Osteocyte (in vitro differentiated cells): ENCODE measurements around the gene KIZ. TPM values are rescaled to one million over a fixed set of nuclear protein-coding genes. Genes with fewer than 3 reads are reported as not detected.
"Not testable (repeated sequence)": the region's sequence is repeated elsewhere in the genome, so short reads cannot be mapped to it uniquely, and the experiment has no call there.

ENCODE experiments used
- DNase-seq: peaks from one replicate; pipeline ENCODE4 v3.0.0; 2021; ENCODE audit warnings: mixed read lengths; ENCODE audit not compliant: unreplicated experiment; ENCODE audit errors: extremely low spot score
- H3K27ac Mint-ChIP-seq: one replicate; pipeline ENCODE4 v1.8.0; 2021; ENCODE audit warnings: mild to moderate bottlenecking, mixed read lengths; ENCODE audit not compliant: unreplicated experiment
- H3K27me3 Mint-ChIP-seq: one replicate; pipeline ENCODE4 v1.8.0; 2021; ENCODE audit warnings: mixed read lengths; ENCODE audit not compliant: unreplicated experiment
- H3K36me3 Mint-ChIP-seq: one replicate; pipeline ENCODE4 v1.8.0; 2021; ENCODE audit warnings: mixed read lengths; ENCODE audit not compliant: unreplicated experiment
- H3K4me1 Mint-ChIP-seq: one replicate; pipeline ENCODE4 v1.8.0; 2021; ENCODE audit warnings: mixed read lengths; ENCODE audit not compliant: unreplicated experiment
- H3K4me3 Mint-ChIP-seq: one replicate; pipeline ENCODE4 v1.8.0; 2021; ENCODE audit warnings: mild to moderate bottlenecking, moderate library complexity, mixed read lengths; ENCODE audit not compliant: unreplicated experiment
- H3K9me3 Mint-ChIP-seq: one replicate; pipeline ENCODE4 v1.8.0; 2021; ENCODE audit warnings: mixed read lengths; ENCODE audit not compliant: unreplicated experiment
- CTCF ChIP-seq: fragments of 200-600 bp; sonication (generic); IDR thresholded peaks from 2 replicates; pipeline ENCODE4 v1.5.0; 2021; ENCODE audit warnings: antibody characterized with exemption, mild to moderate bottlenecking, moderate library complexity
- total RNA-seq: library from RNA; stranded (reverse); gene quantifications from 2 replicates; pipeline ENCODE4 v1.2.1, GENCODE V29; 2021

Gene KIZ
- total RNA-seq, 1 donor from 2014 or later = 21.2 TPM

GRCh38 chr20:21241406-21241805 lies 115.5 kb downstream of the KIZ start:
- TF ChIP-seq CTCF = no peak
- Mint-ChIP-seq H3K27me3 (no peaks in the 10 kb centered on the region), H3K36me3 (peaks cover 10% of the 10 kb centered on the region), H3K27ac (no peak overlapping the region), H3K4me3 (no peak overlapping the region), H3K9me3 (no peaks in the 10 kb centered on the region), H3K4me1 (no peaks in the 10 kb centered on the region)
- DNase-seq = no peak

GRCh38 chr20:21243811-21244210 lies 117.9 kb downstream of the KIZ start:
- Mint-ChIP-seq H3K36me3 (peaks cover 10% of the 10 kb centered on the region), H3K4me1 (no peaks in the 10 kb centered on the region), H3K4me3 (no peak overlapping the region), H3K27ac (no peak overlapping the region), H3K27me3 (no peaks in the 10 kb centered on the region), H3K9me3 (no peaks in the 10 kb centered on the region)
- no peak for TF ChIP-seq CTCF
- no peak for DNase-seq

- no peak for TF ChIP-seq CTCF
- no peaks in the 10 kb centered on the region for H3K4me1 Mint-ChIP-seq
- H3K36me3 Mint-ChIP-seq = peaks cover 10% of the 10 kb centered on the region
- H3K27ac Mint-ChIP-seq = no peak overlapping the region
- no peaks in the 10 kb centered on the region for H3K27me3 Mint-ChIP-seq
- H3K9me3 Mint-ChIP-seq = no peaks in the 10 kb centered on the region
- no peak for DNase-seq
- H3K4me3 Mint-ChIP-seq = no peak overlapping the region
These were observed 118.9 kb downstream of the KIZ start for GRCh38 chr20:21244808-21245207.

- TF ChIP-seq CTCF = no peak
- H3K27me3 Mint-ChIP-seq = no peaks in the 10 kb centered on the region
- no peak for DNase-seq
- no peak overlapping the region for H3K4me3 Mint-ChIP-seq
- H3K9me3 Mint-ChIP-seq = no peaks in the 10 kb centered on the region
- no peaks in the 10 kb centered on the region for H3K4me1 Mint-ChIP-seq
- H3K36me3 Mint-ChIP-seq = peaks cover 8% of the 10 kb centered on the region
- H3K27ac Mint-ChIP-seq = no peak overlapping the region
These were observed 120.3 kb downstream of the KIZ start for GRCh38 chr20:21246161-21246560.

- not testable (repeated sequence) for H3K27ac Mint-ChIP-seq, H3K27me3 Mint-ChIP-seq, H3K36me3 Mint-ChIP-seq, H3K9me3 Mint-ChIP-seq, DNase-seq, H3K4me3 Mint-ChIP-seq, H3K4me1 Mint-ChIP-seq
These were observed 121.8 kb downstream of the KIZ start for GRCh38 chr20:21247603-21248095.

GRCh38 chr20:21251278-21251677 lies 125.4 kb downstream of the KIZ start:
- no peaks in the 10 kb centered on the region for H3K4me1 Mint-ChIP-seq
- TF ChIP-seq CTCF = no peak
- no peak for DNase-seq

More at GRCh38 chr20:21251278-21251677, 125.4 kb downstream of the KIZ start:
- no peak overlapping the region for H3K4me3 Mint-ChIP-seq
- no peaks in the 10 kb centered on the region for H3K27me3 Mint-ChIP-seq
- peaks cover 2% of the 10 kb centered on the region for H3K36me3 Mint-ChIP-seq
- no peak overlapping the region for H3K27ac Mint-ChIP-seq
- H3K9me3 Mint-ChIP-seq = no peaks in the 10 kb centered on the region
